GM18511 (cell line): ENCODE measurements around the gene PRRT2.

Experiments
- ATAC-seq: cut with Tn5 transposase; IDR thresholded peaks from one replicate; pipeline ENCODE4 v1.9.1; 2021; ENCODE audit warnings: mild to moderate bottlenecking, moderate library complexity; ENCODE audit not compliant: unreplicated experiment

The PRRT2 gene

DNA sequence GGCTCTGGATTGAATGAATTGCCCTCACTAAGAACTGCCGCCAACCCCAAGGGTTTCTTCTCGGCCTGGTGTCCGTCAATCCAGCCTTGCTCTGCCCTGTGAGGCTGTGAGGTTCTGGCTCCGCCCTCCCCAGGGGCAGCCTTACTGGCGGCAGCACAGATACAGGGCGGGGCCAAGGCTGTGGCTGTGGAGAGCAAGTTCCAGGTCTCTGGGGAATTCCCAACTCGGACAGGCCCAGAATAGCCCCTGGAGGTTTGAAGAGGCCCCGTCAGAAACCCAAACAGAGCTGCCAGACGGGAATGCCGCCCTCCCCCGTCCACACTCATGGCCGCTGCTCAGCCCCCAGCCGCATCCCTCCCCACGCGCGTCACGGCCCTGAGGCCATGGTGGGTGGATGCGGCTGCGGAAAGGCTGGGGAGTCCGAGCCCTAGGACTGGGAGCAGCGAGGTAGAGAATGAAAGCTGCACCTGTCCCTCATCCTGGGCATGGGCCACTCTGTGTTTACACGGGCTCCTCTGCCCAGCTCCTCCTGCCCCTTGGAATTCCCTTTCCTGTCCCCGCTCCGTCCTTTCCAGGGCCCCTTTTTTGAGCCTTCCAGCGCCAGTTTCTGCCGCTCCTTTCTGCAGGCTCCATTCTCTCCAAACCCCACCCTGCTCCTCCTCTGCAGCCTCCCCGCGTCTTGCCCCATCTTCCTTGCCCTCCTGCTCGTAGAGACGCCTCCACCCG is 660 bp upstream of the PRRT2 start:
- peak; percentile 42 for ATAC-seq

DNA sequence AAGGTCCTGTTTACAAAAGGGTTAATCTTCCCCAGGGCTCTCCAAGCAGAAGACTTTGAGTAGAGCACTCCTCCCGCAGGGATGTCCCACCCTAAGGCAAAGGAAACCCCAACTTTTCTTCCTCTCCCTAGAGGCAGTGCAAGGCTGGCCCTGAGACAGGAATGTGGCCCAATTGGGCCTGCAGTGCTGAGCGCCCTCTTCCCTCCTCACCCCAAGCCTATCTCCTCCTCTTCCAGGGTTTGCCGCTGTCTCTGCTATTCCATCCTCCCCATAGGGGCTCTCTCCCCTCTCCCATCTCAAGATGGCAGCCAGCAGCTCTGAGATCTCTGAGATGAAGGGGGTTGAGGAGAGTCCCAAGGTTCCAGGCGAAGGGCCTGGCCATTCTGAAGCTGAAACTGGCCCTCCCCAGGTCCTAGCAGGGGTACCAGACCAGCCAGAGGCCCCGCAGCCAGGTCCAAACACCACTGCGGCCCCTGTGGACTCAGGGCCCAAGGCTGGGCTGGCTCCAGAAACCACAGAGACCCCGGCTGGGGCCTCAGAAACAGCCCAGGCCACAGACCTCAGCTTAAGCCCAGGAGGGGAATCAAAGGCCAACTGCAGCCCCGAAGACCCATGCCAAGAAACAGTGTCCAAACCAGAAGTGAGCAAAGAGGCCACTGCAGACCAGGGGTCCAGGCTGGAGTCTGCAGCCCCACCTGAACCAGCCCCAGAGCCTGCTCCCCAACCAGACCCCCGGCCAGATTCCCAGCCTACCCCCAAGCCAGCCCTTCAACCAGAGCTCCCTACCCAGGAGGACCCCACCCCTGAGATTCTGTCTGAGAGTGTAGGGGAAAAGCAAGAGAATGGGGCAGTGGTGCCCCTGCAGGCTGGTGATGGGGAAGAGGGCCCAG is 1.0 kb downstream of the PRRT2 start:
- no peak for ATAC-seq

DNA sequence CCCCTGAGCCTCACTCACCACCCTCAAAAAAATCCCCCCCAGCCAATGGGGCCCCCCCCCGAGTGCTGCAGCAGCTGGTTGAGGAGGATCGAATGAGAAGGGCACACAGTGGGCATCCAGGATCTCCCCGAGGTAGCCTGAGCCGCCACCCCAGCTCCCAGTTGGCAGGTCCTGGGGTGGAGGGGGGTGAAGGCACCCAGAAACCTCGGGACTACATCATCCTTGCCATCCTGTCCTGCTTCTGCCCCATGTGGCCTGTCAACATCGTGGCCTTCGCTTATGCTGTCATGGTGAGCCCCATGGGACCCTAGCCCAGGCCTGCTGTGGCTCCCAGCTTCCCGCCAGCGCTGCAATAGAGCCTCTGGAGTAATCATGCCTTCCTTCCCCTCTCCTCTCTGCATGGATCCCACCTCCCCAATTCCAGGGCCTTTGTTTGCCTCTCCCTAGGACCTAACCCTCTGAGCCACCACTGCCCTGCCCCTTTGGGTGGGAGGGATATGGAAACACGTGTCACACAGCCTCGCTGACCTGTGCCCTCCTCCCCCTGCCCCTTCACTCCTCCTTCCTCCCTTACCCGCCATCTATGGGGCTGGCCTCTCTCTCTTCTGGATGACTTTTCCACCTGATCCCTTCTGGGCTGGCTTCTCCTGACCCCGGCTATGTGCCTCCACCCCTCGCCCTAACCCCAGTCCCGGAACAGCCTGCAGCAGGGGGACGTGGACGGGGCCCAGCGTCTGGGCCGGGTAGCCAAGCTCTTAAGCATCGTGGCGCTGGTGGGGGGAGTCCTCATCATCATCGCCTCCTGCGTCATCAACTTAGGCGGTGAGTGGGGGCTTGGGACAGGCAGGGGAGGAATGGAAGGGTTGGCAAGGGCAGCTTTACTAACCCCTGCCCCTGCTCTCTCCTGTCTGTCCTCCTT is 1.9 kb downstream of the PRRT2 start:
- no peak for ATAC-seq

DNA sequence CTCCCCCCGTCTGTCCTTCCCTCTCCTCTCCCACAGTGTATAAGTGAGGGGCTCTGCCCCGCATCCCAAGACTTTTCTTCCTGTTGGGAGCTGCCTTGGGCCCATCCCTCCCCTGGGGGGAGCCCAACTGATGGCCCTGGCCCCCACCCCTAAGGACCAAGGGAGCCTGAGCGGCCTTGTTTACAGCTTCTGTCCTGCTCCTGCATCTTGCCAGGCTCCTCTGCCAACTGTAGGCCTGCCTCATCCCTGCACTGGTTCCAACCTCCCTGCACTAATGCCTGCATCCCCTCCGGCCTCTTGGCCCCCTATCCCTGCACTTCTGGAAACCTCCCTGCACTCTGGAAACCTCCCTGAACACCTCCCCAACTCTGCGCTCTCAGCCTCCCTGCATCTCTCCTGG is 2.6 kb downstream of the PRRT2 start:
- ATAC-seq = no peak

DNA sequence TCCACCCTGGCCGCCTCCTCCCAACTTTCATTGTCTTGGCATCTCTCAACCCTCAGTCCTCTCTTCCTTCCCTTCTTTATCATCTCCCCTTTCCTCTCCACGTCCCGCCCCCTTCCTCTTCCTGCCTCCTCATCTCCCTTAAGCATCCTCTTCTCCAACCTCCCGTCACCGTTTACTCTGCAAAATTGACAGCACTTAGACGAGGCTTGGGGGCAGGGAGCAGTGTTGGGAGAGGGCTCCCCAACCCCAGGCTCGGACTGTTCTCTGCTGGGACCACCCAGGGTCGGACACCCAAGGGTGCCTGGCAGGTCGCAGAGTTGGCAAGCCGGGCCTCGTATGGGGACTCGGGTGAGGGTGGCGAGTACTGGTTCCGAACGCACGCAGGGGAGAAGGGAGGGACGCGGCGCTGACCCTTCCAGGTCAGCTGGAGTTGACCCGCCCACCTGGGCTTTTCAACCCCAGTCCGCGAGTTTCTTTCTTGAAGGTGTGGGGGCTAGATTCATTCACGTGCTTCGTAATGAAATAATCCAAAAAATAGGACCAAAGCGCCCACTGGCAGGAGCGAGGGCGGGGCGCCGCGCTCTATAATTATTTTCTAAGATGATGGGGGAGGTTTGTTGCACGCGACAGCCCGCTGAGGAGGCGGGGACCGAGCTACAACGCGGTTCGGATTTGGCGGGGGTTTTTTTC is 3.2 kb downstream of the PRRT2 start:
- ATAC-seq = no peak

DNA sequence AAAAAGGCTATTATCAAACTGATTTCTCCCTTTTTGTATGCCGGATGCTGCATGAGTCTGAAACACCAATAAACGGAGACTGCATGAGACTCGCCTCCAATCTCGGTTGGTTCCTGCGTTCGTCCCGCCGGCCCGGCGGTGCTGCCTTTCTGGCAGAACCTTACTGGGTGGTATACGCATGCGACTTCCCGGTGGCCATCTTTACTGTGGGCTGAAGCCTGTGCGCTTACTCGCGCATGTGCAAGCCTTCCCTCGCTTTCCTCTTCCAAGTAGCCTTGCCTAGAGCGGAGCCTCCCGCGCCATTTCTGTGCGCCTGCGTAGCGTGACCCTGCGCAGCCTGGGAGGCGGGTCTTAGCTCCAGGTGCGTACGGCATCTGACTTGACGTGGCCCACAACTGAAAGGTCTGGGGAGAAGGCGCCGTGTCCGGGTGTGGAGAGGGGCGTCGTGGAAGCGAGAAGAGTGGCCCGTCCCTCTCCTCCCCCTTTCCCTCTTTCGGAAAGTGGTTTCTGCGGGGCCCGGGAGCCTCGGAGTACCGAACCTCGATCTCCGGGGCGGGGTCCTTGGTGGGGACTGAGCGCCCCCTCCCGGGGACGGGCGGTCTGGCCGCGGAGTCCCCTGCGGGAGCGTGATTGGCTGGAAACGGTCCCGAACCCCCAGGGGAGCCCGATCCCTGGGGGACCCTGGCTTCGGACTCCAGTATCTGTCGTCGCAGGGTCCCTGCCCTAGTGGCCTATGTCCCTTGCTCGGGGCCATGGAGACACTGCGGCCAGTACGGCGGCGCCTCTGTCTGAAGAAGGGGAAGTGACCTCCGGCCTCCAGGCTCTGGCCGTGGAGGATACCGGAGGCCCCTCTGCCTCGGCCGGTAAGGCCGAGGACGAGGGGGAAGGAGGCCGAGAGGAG is 4.0 kb downstream of the PRRT2 start, which contains the start of gene PAGR1:
Gene PAGR1 (plus strand): TSS at position 360 of the 901 bp plus-strand sequence. CDS start 374 bp downstream, at position 734.
- peak; percentile 60 for ATAC-seq

DNA sequence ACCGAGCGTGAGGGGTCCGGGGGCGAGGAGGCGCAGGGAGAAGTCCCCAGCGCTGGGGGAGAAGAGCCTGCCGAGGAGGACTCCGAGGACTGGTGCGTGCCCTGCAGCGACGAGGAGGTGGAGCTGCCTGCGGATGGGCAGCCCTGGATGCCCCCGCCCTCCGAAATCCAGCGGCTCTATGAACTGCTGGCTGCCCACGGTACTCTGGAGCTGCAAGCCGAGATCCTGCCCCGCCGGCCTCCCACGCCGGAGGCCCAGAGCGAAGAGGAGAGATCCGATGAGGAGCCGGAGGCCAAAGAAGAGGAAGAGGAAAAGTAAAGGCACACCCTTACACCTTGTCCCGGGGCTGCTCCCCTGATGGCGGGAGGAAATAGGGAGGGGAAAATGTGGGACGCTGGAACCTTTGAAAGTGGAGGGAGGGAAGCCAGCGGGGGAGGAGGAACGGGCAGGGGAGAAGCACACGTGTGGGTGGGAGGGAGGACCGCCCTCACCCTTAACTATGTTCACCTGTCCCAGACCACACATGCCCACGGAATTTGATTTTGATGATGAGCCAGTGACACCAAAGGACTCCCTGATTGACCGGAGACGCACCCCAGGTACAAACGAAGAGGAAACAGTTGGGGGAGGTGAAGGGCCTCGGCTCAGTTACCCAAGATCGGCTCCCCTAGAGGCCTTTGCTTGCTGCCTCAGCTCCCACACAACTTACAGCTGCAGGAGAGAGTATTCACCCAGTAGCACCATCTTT is 4.9 kb downstream of the PRRT2 start:
- peak; percentile 16 for ATAC-seq

DNA sequence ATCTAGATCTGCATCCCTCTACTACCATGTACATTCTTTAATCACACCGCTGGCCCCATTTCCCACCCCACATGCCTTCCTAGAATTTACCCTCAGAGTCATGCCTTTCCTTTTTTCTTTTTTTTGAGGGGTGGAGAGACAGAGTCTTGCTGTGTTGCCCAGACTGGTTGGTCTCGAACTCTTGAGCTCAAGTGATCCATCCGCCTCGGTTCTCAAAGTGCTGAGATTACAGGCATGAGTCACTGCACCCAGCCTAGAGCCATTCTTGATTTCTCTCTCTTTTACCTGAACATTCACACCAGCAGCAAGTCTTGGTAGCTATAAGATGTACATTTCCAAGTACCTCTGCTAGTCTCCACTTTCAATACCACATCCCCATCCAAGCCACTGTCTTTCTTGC is 6.1 kb downstream of the PRRT2 start:
- no peak for ATAC-seq

DNA sequence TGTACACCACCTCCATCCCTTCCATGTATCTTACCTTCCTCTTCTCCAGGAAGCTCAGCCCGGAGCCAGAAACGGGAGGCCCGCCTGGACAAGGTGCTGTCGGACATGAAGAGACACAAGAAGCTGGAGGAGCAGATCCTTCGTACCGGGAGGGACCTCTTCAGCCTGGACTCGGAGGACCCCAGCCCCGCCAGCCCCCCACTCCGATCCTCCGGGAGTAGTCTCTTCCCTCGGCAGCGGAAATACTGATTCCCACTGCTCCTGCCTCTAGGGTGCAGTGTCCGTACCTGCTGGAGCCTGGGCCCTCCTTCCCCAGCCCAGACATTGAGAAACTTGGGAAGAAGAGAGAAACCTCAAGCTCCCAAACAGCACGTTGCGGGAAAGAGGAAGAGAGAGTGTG is 7.5 kb downstream of the PRRT2 start:
- ATAC-seq = no peak

DNA sequence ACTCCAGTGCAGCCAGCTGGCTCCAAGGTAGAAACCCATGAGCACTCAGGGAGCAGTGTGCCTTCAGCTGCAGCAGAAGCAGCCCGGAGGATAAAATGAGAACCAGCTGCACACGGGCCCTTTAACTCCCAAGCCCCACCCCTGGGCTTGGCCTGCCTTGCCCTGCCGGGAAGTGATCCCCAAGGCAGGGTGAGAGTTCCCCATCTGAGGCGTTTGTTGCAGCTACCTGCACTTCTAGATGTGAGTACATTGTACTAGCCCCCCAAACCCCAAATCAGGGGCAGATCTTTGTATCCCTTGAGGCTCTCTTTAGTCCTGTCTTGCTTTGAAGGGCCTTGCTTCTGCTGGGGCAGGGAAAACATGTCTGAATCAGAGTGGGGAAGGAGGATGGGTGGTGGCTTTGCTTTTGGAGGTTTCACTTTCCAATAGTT is 8.3 kb downstream of the PRRT2 start, which contains the start of gene MVP:
Gene MVP (plus strand): TSS at position 192 of the 431 bp plus-strand sequence. CDS start 10,088 bp downstream, outside the sequence.
- ATAC-seq = no peak

DNA sequence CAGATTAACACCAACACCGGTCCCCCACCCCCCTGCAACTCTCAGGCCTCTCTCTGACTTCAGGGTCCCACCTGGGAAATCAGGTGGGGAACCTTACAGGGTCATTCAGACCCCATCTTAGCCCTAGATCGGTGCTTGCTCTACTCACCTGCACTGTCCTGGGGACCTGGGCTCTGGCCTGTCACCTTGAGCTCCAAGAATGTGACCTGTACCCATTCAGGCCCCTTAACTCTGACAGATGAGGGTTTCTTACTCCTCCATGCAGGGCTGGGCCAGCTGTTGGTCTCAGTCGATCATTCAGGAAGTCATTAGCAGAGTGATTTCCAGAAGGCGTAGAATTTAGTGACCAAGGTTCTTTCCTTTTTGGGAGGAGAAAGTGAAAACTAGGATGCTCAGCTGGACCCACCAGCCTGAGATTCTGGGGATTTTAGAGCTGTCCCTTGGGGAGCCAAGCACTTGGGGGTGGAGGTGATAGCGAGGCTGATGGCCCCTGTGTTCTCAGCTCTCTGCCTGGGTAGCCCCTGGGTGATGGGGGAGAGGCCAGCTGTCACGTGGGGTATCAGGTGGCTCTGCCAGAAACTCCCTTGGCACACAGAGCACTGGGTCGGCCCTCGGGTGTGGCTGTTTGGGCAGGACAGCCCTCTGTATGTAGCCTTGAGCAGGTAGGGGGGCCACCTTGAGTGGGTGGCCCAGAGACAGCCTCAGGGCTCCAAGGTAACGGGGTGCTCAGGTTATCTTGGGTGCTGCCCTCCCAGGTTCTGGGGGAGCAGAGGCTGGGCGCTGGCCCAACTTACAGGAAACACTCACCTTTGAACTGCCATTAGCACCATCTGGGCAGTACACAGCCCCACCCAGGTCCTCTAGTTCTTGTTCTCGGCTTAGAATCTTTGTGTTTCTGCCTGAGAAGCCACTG is 9.0 kb downstream of the PRRT2 start:
- peak; percentile 59 for ATAC-seq

DNA sequence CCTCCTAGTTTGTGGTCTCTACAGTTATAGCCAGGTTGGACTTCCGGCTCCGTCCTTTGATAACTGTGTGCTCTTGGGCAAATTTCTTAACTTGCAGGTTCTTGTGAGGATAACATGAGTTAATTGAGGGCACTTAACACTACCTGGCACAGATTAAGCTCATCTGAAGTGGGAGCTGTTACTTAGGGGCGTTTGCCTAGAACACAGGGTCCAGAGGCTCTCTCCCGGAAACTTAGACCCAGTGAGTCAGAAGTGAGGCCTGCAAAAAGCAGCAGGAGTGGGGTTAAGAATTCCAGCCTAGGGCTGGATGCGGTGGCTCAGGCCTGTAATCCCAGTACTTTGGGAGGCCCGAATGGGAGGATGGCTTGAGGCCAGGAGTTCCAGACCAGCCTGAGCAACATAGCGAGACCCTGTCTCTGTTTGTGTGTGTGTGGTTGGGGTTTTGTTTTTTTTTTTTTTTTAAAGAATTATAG is 9.7 kb downstream of the PRRT2 start:
- ATAC-seq = no peak

DNA sequence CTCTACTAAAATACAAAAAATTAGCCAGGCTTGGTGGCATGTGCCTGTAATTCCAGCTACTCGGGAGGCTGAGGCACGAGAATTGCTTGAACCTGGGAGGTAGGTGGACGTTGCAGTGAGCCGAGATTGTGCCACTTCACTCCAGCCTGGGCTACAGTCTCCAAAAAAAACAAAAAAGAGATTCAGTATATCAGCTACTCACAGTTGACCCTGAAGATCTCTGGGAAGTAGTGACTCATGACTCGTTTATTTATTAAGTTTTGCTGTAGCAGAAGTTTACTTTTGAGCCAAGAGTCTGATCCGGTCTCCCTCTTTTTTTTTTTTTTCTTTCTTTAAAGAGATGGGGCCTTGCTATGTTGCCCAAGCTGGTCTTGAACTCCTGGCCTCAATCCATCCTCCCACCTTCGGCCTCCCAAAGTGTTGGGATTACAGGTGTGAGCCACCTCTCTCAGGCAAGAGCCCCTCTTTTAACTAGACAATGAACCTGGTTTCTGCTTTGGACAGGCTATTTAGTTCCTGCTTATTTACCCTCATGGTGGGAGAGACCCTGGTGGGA is 12.7 kb downstream of the PRRT2 start:
- no peak for ATAC-seq

DNA sequence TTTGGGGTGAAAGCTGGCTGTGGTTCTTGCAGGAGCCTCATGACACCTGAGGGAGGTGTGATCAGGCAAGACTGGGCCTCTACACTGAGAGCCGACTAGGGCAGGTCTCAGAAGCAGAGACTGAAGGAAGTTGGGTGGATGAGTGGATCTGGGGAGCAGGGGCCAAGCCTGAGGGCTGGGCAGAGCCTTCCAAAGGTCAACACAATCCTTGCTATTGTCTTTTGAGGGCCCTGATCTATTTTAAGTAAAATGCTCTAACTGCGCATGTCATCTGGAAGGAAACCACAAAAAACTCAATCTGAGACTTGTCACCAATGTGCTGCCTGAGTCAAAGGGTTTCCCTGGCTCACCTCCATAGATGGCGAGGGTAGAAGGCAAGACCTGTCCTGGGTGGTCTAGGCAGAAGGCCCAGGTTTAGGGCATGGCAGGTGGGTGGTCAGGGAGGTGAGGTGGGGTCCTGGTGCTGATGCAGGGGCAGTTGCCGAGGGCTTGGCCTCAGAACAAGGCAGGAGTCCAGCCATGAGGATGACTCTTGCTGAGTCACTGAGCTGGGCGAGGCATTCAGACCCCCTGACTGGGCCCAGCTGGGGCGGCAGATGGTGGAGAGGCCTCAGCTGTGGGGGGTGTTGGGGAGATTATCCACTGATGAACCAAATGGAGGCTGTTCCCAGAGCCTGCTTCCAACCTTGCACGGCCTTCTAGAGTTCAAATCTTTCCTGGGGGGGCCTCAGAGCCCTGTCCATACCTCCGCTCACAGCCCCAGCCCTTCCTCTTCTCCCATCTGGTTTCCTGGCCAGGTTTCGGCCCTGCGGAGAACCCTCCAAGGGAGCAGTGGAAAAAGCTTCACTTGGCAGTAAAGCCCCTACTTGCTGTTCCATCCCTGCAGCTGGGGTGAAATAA is 13.4 kb downstream of the PRRT2 start:
- no peak for ATAC-seq

DNA sequence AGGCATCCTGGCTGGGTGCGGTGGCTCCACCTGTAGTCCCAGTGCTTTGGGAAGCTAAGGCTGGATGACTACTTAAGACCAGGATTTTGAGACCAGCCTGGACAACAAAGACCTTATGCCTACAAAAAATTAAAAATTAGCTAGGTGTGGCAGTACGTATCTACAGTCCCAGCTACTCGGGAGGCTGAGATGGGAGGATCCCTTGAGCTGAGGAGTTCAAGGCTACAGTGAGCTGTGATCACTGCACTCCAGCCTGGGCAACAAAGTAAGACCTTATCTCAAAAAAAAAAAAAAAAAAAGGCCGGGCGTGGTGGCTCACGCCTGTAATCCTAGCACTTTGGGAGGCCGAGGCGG is 14.3 kb downstream of the PRRT2 start:
- ATAC-seq = no peak

DNA sequence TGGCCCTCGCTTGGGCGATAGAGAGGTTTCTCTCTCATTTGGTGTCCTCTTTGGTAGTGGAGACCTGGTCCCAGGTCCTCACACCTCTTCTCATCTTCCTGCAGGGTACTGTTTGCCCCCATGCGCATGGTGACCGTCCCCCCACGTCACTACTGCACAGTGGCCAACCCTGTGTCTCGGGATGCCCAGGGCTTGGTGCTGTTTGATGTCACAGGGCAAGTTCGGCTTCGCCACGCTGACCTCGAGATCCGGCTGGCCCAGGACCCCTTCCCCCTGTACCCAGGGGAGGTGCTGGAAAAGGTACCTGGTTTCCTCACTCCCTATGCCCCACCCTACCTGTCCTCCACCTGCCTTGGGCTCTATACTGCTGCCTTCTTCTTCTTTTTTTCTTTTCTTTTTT is 18.8 kb downstream of the PRRT2 start:
- ATAC-seq = no peak
